Psoas muscle (tissue), 8 donors: ENCODE data around the gene IPO5. TPM values are rescaled to one million over a fixed set of nuclear protein-coding genes. Genes with fewer than 3 reads are reported as not detected.
"Not testable (repeated sequence)": the region's sequence is repeated elsewhere in the genome, so short reads cannot be mapped to it uniquely, and the experiment has no call there.

ENCODE experiments used
- ATAC-seq, 4 donors: fragments of 200-7000 bp; cut with Tn5 transposase; one replicate each; pipeline ENCODE4 v1.9.1; 2020; ENCODE audit warnings: moderate library complexity in 3 of 4, mild to moderate bottlenecking in 2 of 4
- DNase-seq, 2 donors: peaks; one replicate each; pipeline ENCODE4 v3.0.0-alpha.2; 2020
- H3K27ac ChIP-seq: fragments of 200-600 bp; one replicate; pipeline ENCODE4 v1.8.0; 2022
- H3K27me3 ChIP-seq, 3 donors: fragments of 200-600 bp in 1 of 3; one replicate each; pipeline versions ENCODE4 v1.6.1 to v1.8.0; 2013 to 2022; ENCODE audit warnings: low read length in 2 of 3, mild to moderate bottlenecking in 2 of 3, moderate library complexity in 1 of 3; ENCODE audit not compliant: insufficient read depth in 3 of 3
- H3K36me3 ChIP-seq, 2 donors: fragments of 200-600 bp in 1 of 2; one replicate each; pipeline versions ENCODE4 v1.6.1 to v1.8.0; 2013 to 2022; ENCODE audit warnings: low read depth in 1 of 2, mild to moderate bottlenecking in 1 of 2, moderate library complexity in 1 of 2; ENCODE audit not compliant: insufficient read depth in 1 of 2
- H3K4me1 ChIP-seq: fragments of 200-600 bp; one replicate; pipeline ENCODE4 v1.8.0; 2022
- H3K4me3 ChIP-seq: fragments of 200-600 bp; one replicate; pipeline ENCODE4 v1.8.0; 2022; ENCODE audit warnings: mild to moderate bottlenecking
- H3K9me3 ChIP-seq: fragments of 200-600 bp; one replicate; pipeline ENCODE4 v1.8.0; 2022
- CTCF ChIP-seq: fragments of 200-600 bp; IDR thresholded peaks from one replicate; pipeline ENCODE4 v1.8.0; 2022; ENCODE audit warnings: antibody characterized with exemption
- WGBS, 3 donors: extraction: QIAGEN DNeasy Blood & Tissue Kit; methylation state at CpG; one replicate each; pipeline versions ENCODE4 v1.1.6 to v1.1.7; 2013; 5-methylcytosine and 5-hydroxymethylcytosine counted together
- intact Hi-C, 2 donors: fragments of 100-400 bp; cut with DNase I; formaldehyde crosslinking; loops; one replicate each; pipeline versions ENCODE4 v1.11.0 to v1.14.2; 2022
- polyA plus RNA-seq, 3 donors: library from polyadenylated mRNA; stranded (reverse); fragments of 200-250 nt; gene quantifications; one replicate each; pipeline ENCODE4 v1.2.3, GENCODE V29; 2013
- total RNA-seq, 4 donors: library from RNA; stranded (reverse); fragmentation: NEBNext Ultra II Directional in 2 of 4; extraction: Animal tissue kit (Norgen Biotek cat#: 25700) in 2 of 4; gene quantifications; one replicate each; pipeline versions ENCODE4 v1.2.1 to v1.2.4, GENCODE V29; 2021 to 2023
- donor health status: healthy with polysubstance abuse.
- donor health status: DM: no; HTN: no; CAD: no; lungs with moderate emphysema.
- donor health status: Bipolar disorder and iron deficiency.
- donor health status: healthy.
- donor health status: DM: yes; HTN: yes; CAD: no.
- donor health status: DM: no; HTN: no; CAD: no.
- donor health status: DM: no; HTN: no; CAD: no.
- donor health status: DM: yes; HTN: yes; CAD: no.

Gene IPO5
- total and polyA plus RNA-seq, 7 donors, result 60.6 to 186 (median 153) TPM

- no peaks in the 10 kb centered on the region for H3K27me3 ChIP-seq
- H3K9me3 ChIP-seq, result no peaks in the 10 kb centered on the region
- H3K4me1 ChIP-seq, result no peaks in the 10 kb centered on the region
- TF ChIP-seq CTCF, result no peak
- ATAC-seq (no peak), DNase-seq (no peak)
- H3K4me3 ChIP-seq, result no peak overlapping the region
- no peak overlapping the region for H3K27ac ChIP-seq
- intact Hi-C loops, result loop anchor here in 1 of 2 donors (10.0 kb wide), 1 partner anchor 361 kb away; no protein-coding TSS in a partner anchor
- 64 to 65% (median 64%) methylated on average over 19 of the region's 19 CpGs for WGBS, 3 donors
- H3K36me3 ChIP-seq, result no peaks in the 10 kb centered on the region
These were observed 80.1 kb downstream of the IPO5 start for GRCh38 chr13:98033277-98034247.

GRCh38 chr13:98035373-98035772 lies 81.9 kb downstream of the IPO5 start:
- intact Hi-C loops, result loop anchor here in 1 of 2 donors (10.0 kb wide), 1 partner anchor 359 kb away; no protein-coding TSS in a partner anchor
- H3K36me3 ChIP-seq, result no peaks in the 10 kb centered on the region
- H3K27ac ChIP-seq, result no peak overlapping the region
- ATAC-seq (no peak), DNase-seq (no peak)
- H3K9me3 ChIP-seq, result no peaks in the 10 kb centered on the region
- H3K4me1 ChIP-seq, result no peaks in the 10 kb centered on the region
- TF ChIP-seq CTCF, result no peak
- H3K27me3 ChIP-seq, result no peaks in the 10 kb centered on the region
- no peak overlapping the region for H3K4me3 ChIP-seq
- 72 to 85% (median 82%) methylated on average over 5 of the region's 5 CpGs for WGBS, 3 donors

- H3K36me3 ChIP-seq, DNase-seq, H3K27ac ChIP-seq, H3K4me3 ChIP-seq, ATAC-seq, H3K4me1 ChIP-seq, H3K9me3 ChIP-seq, H3K27me3 ChIP-seq: not testable (repeated sequence)
- 82 to 86% (median 85%) methylated on average over 12 of the region's 12 CpGs for WGBS, 3 donors
- intact Hi-C loops, result loop anchor here in 1 of 2 donors (10.0 kb wide), 1 partner anchor 358 kb away; no protein-coding TSS in a partner anchor
These were observed 83.3 kb downstream of the IPO5 start for GRCh38 chr13:98036564-98037302.

- ATAC-seq (no peak), DNase-seq (no peak)
- H3K4me1 ChIP-seq, result no peaks in the 10 kb centered on the region
- TF ChIP-seq CTCF, result no peak
- H3K36me3 ChIP-seq, result no peaks in the 10 kb centered on the region
- H3K9me3 ChIP-seq, result no peaks in the 10 kb centered on the region
- WGBS, 3 donors, result 82 to 87% (median 85%) methylated on average over 7 of the region's 7 CpGs
- H3K27me3 ChIP-seq, result no peaks in the 10 kb centered on the region
- H3K27ac ChIP-seq, result no peak overlapping the region
- intact Hi-C loops, result loop anchor here in 1 of 2 donors (10.0 kb wide), 1 partner anchor 356 kb away; no protein-coding TSS in a partner anchor
- no peak overlapping the region for H3K4me3 ChIP-seq
These were observed 85.8 kb downstream of the IPO5 start for GRCh38 chr13:98039261-98039660.

GRCh38 chr13:98039964-98040363 lies 86.5 kb downstream of the IPO5 start:
- no peaks in the 10 kb centered on the region for H3K4me1 ChIP-seq
- H3K4me3 ChIP-seq, result no peak overlapping the region
- no peak overlapping the region for H3K27ac ChIP-seq
- no peak for ATAC-seq
- 78 to 86% (median 81%) methylated on average over 10 of the region's 10 CpGs for WGBS, 3 donors
- no peaks in the 10 kb centered on the region for H3K36me3 ChIP-seq
- no peak for TF ChIP-seq CTCF
- H3K27me3 ChIP-seq, result no peaks in the 10 kb centered on the region
- no peaks in the 10 kb centered on the region for H3K9me3 ChIP-seq
- DNase-seq, result no peak
- intact Hi-C loops, result loop anchor here in 1 of 2 donors (10.0 kb wide), 1 partner anchor 355 kb away; no protein-coding TSS in a partner anchor
